Heart left ventricle (tissue), 13 donors: Measurements from ENCODE around the gene TRIM75.
"Not testable (repeated sequence)": the region's sequence is repeated elsewhere in the genome, so short reads cannot be mapped to it uniquely, and the experiment has no call there.

ENCODE experiments used
- CTCF ChIP-seq, 12 donors: fragments of 200-600 bp; sonication (generic) in 4 of 12; IDR thresholded peaks; one replicate each; pipeline versions ENCODE4 v1.5.0 to v1.8.0; 2018 to 2022; ENCODE audit warnings: antibody characterized with exemption in 12 of 12, mild to moderate bottlenecking in 5 of 12
- POLR2A ChIP-seq, 2 donors: fragments of 450-650 bp; IDR thresholded peaks; one replicate each; pipeline ENCODE4 v1.6.1; 2017; ENCODE audit warnings: antibody characterized with exemption in 2 of 2, mild to moderate bottlenecking in 2 of 2, moderate library complexity in 2 of 2
- donor health status: ischemic (EF 13 %, LVEDD 7.1; RV severe dilation, severe dysfunction).
- donor health status: DM: no; HTN: yes; CAD: no.
- donor health status: DM: no; HTN: no; CAD: no.
- donor health status: ischemic (EF 25% LVEDD 6.9; RV normal size, moderate dysfunction).
- donor health status: ischemic (EF 25% LVEDD 5.7; RV mildly dilated, moderate dysfunction).
- donor health status: ischemic (EF 35%, LVEDD 5.7; RV mildly dilated, moderate dysfunction).
- donor health status: nonischemic (EF 11% LVEDD 7.7; RV severe dilation, severe dysfunction).
- donor health status: DM: yes; HTN: yes; CAD: no.
- donor health status: PGD.
- donor health status: ischemic (EF 29% LVEDD 5.4; RV normal size, mild dysfunction).
- donor health status: nonischemic (EF 23%, LVEDD 6.1; RV moderate dilation, normal function).

- not testable (repeated sequence) for TF ChIP-seq CTCF, POLR2A (IDR thresholded peaks at IDR 0.05)
Observed at GRCh38 chr4:165025782-165026181, 27.9 kb upstream of the TRIM75 start.
